ENCODE measurements around the gene ASPDH. TPM values are rescaled to one million over a fixed set of nuclear protein-coding genes. Genes with fewer than 3 reads are reported as not detected.
"Not testable (repeated sequence)": the region's sequence is repeated elsewhere in the genome, so short reads cannot be mapped to it uniquely, and the experiment has no call there.

The ASPDH gene
- total RNA-seq, 6 experiments from 2014 or later, result not detected

DNA sequence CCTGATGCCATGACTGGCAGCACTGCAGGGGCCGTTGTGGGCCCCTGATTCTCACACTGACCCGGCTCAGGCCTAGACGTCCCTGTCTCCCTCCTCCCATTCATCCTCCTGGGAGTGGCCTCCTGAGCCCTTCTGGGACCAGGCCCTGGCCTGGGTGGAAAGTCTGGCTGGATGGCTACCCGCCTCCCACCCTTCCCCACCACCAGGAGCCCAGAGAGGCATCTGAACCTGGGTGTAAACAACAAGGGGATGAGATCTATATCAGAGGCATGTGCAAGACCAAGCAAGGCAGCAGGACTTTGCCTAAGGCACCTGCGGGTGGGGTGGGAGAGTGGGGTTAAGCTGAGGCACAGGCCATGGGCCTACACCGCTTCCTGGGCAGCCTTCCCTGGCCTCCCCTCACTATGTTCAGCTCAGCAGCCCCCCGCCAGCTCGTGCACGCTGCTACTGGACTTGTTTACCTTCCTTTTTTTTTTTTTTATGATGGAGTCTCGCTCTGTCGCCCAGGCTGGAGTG lies 22.0 kb upstream of the ASPDH start:
- Mint-ChIP-seq H3K27ac (no peak overlapping the region), H3K9me3 (peaks cover 20% of the 10 kb centered on the region), H3K4me3 (no peak overlapping the region), H3K4me1 (ENCODE audit: low read depth) (no peaks in the 10 kb centered on the region; the same call in 1 of the 2 replicates), H3K36me3 (ENCODE audit: low read depth) (peaks cover 10% of the 10 kb centered on the region; the same call in 1 of the 2 replicates), H3K27me3 (ENCODE audit: insufficient read depth) (peaks cover 15% of the 10 kb centered on the region)
- TF ChIP-seq, protein P1, sequence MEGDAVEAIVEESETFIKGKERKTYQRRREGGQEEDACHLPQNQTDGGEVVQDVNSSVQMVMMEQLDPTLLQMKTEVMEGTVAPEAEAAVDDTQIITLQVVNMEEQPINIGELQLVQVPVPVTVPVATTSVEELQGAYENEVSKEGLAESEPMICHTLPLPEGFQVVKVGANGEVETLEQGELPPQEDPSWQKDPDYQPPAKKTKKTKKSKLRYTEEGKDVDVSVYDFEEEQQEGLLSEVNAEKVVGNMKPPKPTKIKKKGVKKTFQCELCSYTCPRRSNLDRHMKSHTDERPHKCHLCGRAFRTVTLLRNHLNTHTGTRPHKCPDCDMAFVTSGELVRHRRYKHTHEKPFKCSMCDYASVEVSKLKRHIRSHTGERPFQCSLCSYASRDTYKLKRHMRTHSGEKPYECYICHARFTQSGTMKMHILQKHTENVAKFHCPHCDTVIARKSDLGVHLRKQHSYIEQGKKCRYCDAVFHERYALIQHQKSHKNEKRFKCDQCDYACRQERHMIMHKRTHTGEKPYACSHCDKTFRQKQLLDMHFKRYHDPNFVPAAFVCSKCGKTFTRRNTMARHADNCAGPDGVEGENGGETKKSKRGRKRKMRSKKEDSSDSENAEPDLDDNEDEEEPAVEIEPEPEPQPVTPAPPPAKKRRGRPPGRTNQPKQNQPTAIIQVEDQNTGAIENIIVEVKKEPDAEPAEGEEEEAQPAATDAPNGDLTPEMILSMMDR (IDR thresholded peaks at IDR 0.05), result no peak
- no peak for DNase-seq

DNA sequence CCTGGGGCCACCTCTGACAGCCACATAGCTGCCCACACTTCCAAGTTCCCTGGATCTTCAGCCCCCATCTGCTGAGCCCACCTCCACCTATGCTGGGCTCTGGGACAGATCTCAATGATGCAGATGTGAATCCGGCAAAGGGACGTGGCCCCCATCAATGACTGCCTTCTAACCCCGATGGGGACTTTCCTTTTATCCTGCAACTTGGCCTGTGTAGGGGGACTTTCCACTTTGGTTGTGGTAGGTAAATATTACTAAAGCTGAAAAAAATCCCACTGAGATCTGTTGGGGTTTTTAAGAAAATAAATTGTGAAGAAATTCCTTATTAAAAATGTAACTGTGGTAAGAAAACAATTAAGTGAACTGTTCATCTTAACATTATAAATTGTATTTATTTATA lies 20.8 kb upstream of the ASPDH start:
- peaks cover 10% of the 10 kb centered on the region; the same call in 1 of the 2 replicates for H3K36me3 Mint-ChIP-seq (ENCODE audit: low read depth)
- no peak for DNase-seq
- TF ChIP-seq, protein P1 (IDR thresholded peaks at IDR 0.05), result no peak
- H3K4me3 Mint-ChIP-seq, result no peak overlapping the region
- peaks cover 20% of the 10 kb centered on the region for H3K9me3 Mint-ChIP-seq
- peaks cover 15% of the 10 kb centered on the region for H3K27me3 Mint-ChIP-seq (ENCODE audit: insufficient read depth)
- no peak overlapping the region for H3K27ac Mint-ChIP-seq
- H3K4me1 Mint-ChIP-seq (ENCODE audit: low read depth), result no peaks in the 10 kb centered on the region; the same call in 1 of the 2 replicates

DNA sequence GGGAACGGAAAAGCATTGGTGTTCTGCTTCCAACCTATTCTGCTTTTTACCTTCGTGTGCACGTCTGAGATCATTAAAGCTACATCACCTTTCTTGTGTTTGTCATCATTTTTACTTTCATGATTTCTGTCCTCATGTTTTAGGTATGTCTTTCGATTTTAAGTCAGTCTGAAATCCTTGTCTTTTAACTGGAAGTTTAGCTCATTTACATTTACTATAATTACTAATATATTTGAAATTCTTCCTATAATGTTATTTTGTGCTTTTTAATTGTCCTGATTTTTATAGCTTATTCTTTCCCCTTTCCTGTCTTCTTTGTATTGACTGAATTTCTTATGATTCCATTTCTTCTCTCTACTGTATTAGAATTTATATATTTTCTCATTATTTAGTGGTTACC lies 19.2 kb upstream of the ASPDH start:
- Mint-ChIP-seq H3K4me3 (no peak overlapping the region), H3K27me3 (ENCODE audit: insufficient read depth) (peaks cover 19% of the 10 kb centered on the region), H3K9me3 (peaks cover 20% of the 10 kb centered on the region), H3K4me1 (ENCODE audit: low read depth) (no peaks in the 10 kb centered on the region; the same call in 1 of the 2 replicates), H3K27ac (no peak overlapping the region), H3K36me3 (ENCODE audit: low read depth) (peaks cover 10% of the 10 kb centered on the region; the same call in 1 of the 2 replicates)
- TF ChIP-seq, protein P1 (IDR thresholded peaks at IDR 0.05), result no peak
- DNase-seq, result no peak

DNA sequence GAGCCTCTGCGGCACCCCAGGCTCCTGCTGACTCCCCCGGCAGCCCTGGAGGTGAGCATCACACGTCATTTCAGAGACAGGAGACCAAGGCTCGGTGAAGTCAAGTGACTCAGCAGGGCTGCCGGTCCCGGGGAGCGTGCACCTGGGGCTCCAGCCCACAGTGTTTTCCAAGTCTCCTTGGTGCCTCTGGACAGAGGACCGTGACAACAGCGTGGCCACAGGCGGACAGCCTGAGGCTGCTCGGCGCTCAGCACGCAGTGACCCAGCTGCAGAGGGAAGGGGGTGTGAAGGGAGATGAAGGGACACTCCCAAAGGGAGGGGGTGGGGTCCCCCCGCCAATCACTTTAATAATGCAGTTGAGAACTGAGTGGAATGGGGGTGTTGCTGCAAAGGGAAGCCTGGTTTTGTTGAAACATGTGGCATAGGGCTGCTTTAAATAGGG lies 17.5 kb upstream of the ASPDH start:
- H3K9me3 Mint-ChIP-seq, result peaks cover 20% of the 10 kb centered on the region
- no peak overlapping the region for H3K27ac Mint-ChIP-seq
- H3K36me3 Mint-ChIP-seq (ENCODE audit: low read depth), result peaks cover 10% of the 10 kb centered on the region; the same call in 1 of the 2 replicates
- H3K27me3 Mint-ChIP-seq (ENCODE audit: insufficient read depth), result peaks cover 15% of the 10 kb centered on the region
- H3K4me1 Mint-ChIP-seq (ENCODE audit: low read depth), result no peaks in the 10 kb centered on the region
- no peak for DNase-seq
- H3K4me3 Mint-ChIP-seq, result no peak overlapping the region
- TF ChIP-seq, protein P1 (IDR thresholded peaks at IDR 0.05), result no peak

DNA sequence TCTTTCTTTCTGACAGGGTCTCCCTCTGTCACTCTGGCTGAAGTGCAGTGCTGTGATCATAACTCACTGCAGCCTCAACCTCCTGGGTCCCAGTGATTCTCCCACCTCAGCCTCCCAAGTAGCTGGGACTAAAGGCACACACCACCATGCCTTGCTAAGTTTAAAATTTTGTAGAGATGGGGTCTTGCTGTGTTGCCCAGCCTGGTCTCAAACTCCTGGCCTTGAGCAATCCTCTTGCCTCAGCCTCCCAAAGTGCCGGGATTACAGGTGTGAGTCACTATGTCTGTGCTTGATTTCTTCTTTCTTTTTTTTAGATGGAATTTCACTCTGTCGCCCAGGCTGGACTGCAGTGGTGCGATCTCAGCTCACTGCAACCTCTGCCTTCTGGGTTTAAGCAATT lies 14.3 kb upstream of the ASPDH start:
- H3K4me1 Mint-ChIP-seq (ENCODE audit: low read depth); DNase-seq: not testable (repeated sequence)

DNA sequence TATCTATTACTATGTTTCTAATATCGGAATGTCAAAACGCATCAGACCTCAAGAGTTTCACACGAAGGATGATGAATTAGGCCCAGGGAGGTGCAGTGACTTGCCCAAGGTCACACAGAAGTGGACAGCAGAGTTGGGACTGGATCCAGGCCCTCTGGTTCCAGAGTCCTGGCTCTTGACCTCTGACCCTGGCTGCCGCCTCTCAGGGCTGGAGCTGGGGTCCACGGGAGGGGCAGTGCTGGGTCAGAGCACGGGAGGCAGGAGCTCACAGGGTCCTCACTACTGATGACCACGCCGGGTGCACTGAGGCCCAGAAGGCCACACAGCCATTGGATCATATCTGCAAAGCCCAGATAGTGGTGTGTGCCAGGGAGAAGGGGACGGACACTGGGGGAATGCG lies 9.2 kb upstream of the ASPDH start:
- TF ChIP-seq, protein P1 (IDR thresholded peaks at IDR 0.05), result no peak
- no peaks in the 10 kb centered on the region for H3K4me1 Mint-ChIP-seq (ENCODE audit: low read depth)
- H3K36me3 Mint-ChIP-seq (ENCODE audit: low read depth), result no peaks in the 10 kb centered on the region
- no peak for DNase-seq
- H3K27me3 Mint-ChIP-seq (ENCODE audit: insufficient read depth), result no peaks in the 10 kb centered on the region; the same call in none of the 2 replicates
- H3K4me3 Mint-ChIP-seq, result no peak overlapping the region
- H3K9me3 Mint-ChIP-seq, result peaks cover 5% of the 10 kb centered on the region; the same call in 1 of the 2 replicates
- H3K27ac Mint-ChIP-seq, result no peak overlapping the region

More for the DNA sequence above, 14.3 kb upstream of the ASPDH start:
- not testable (repeated sequence) for H3K27ac Mint-ChIP-seq; H3K9me3 Mint-ChIP-seq; H3K4me3 Mint-ChIP-seq; H3K36me3 Mint-ChIP-seq (ENCODE audit: low read depth)
- H3K27me3 Mint-ChIP-seq (ENCODE audit: insufficient read depth), result peaks cover 13% of the 10 kb centered on the region

Measured in HFFc6 (cell line).